ENCODE data around the gene UXS1.

Gene UXS1

GRCh38 chr2:106075048-106075447 lies 119.1 kb downstream of the UXS1 start:
- DNase-seq: peak in 1 of 2 experiments; percentile 19

- no peak for DNase-seq
Observed at GRCh38 chr2:106073678-106074406, 120.3 kb downstream of the UXS1 start.

- DNase-seq: peak in 1 of 2 experiments; percentile 5
Observed at GRCh38 chr2:106070181-106070580, 123.9 kb downstream of the UXS1 start.

- no peak for DNase-seq
Observed at GRCh38 chr2:106068451-106068850, 125.7 kb downstream of the UXS1 start.

GRCh38 chr2:106065983-106066820 lies 127.9 kb downstream of the UXS1 start:
- DNase-seq: peak in 1 of 2 experiments; percentile 36

GRCh38 chr2:106065268-106065982 lies 128.7 kb downstream of the UXS1 start:
- DNase-seq: peak in 1 of 2 experiments; percentile 39

- no peak for DNase-seq
Observed at GRCh38 chr2:106063181-106063580, 130.9 kb downstream of the UXS1 start.

GRCh38 chr2:106062627-106063026 lies 131.5 kb downstream of the UXS1 start:
- DNase-seq: no peak

- DNase-seq: no peak
Observed at GRCh38 chr2:106061611-106062349, 132.3 kb downstream of the UXS1 start.

- DNase-seq: no peak
Observed at GRCh38 chr2:106059416-106060065, 134.6 kb downstream of the UXS1 start.

- DNase-seq: no peak
Observed at GRCh38 chr2:106058469-106059137, 135.5 kb downstream of the UXS1 start.

GRCh38 chr2:106057206-106057605 lies 136.9 kb downstream of the UXS1 start:
- no peak for DNase-seq

- DNase-seq: no peak
Observed at GRCh38 chr2:106054880-106055655, 139.0 kb downstream of the UXS1 start.

- no peak for DNase-seq
Observed at GRCh38 chr2:106054321-106054720, 139.8 kb downstream of the UXS1 start.

GRCh38 chr2:106053581-106053980 lies 140.5 kb downstream of the UXS1 start:
- no peak for DNase-seq

GRCh38 chr2:106053116-106053515 lies 141.0 kb downstream of the UXS1 start:
- no peak for DNase-seq

- DNase-seq: no peak
Observed at GRCh38 chr2:106044859-106045258, 149.2 kb downstream of the UXS1 start.

GRCh38 chr2:106044021-106044420 lies 150.1 kb downstream of the UXS1 start:
- no peak for DNase-seq

Data from NCI-H526 (cell line).